Stomach smooth muscle (tissue), 2 donors: Measurements from ENCODE around the gene CD3E.

ENCODE experiments used
- H3K27ac ChIP-seq: one replicate; pipeline ENCODE4 v1.7.0; 2013; ENCODE audit warnings: mild to moderate bottlenecking, low read length, inconsistent platforms
- H3K27me3 ChIP-seq, 2 donors: one replicate each; pipeline ENCODE4 v1.7.0; 2013; ENCODE audit warnings: low read length in 2 of 2; ENCODE audit not compliant: insufficient read depth in 2 of 2, control insufficient read depth in 1 of 2
- H3K36me3 ChIP-seq, 2 donors: one replicate each; pipeline ENCODE4 v1.7.0; 2013; ENCODE audit warnings: low read length in 2 of 2; ENCODE audit not compliant: control insufficient read depth in 2 of 2, insufficient read depth in 2 of 2
- H3K4me1 ChIP-seq: one replicate; pipeline ENCODE4 v1.7.0; 2013; ENCODE audit warnings: low read length; ENCODE audit not compliant: control insufficient read depth, insufficient read depth
- H3K4me3 ChIP-seq, 2 donors: one replicate each; pipeline ENCODE4 v1.7.0; 2013; ENCODE audit warnings: low read length in 2 of 2
- H3K9ac ChIP-seq, 2 donors: one replicate each; pipeline ENCODE4 v1.7.0; 2013; ENCODE audit warnings: low read length in 2 of 2, mild to moderate bottlenecking in 1 of 2
- H3K9me3 ChIP-seq, 2 donors: one replicate each; pipeline ENCODE4 v1.7.0; 2013; ENCODE audit warnings: low read length in 2 of 2; ENCODE audit not compliant: control insufficient read depth in 2 of 2
- donor health status: healthy.
- donor health status: Pancreatic carcinoma.

Gene CD3E

DNA sequence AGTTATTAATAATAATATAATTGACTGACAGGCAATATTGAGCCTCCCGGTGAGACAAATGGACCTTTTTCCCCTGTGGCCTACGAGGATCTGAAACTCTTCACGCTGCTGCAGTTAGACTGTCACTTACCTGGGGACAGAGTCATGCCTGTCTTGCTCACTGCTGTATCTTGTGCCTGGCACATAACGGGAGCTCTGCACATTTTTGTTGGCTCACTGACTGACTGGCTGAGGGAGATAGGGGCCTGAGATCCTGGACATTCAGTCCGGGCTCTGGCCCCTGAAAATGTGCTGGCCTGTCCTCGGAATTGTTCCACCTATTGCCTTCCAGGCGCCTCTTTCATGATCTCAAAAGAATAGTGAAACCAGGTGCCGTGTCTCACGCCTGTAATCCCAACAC is 38.7 kb downstream of the CD3E start:
- Histone ChIP-seq H3K4me1 (no peaks in the 10 kb centered on the region), H3K36me3 (no peaks in the 10 kb centered on the region), H3K27ac (no peak overlapping the region), H3K4me3 (no peak overlapping the region), H3K9me3 (no peaks in the 10 kb centered on the region), H3K27me3 (peaks cover 13 to 16% of the 10 kb centered on the region in 2 donors), H3K9ac (no peak overlapping the region)

DNA sequence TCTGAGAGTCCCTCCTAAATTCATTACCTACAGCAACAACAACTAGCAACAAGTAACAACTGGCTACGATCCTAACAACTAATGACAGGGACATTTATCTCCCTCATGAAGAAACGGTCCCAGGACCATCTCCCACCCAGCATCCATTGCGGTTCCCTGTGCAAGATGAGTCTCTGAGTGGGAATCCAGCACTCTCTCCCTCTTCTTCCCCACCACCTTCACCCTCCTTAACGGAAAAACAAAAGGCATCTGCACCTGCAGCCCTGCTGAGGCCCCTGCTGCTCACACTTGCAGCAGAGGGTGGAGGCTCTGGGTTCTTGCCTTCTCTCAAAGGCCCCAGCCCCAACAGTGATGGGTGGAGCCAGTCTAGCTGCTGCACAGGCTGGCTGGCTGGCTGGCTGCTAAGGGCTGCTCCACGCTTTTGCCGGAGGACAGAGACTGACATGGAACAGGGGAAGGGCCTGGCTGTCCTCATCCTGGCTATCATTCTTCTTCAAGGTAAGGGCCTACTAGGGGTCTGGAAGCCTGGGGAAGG is 39.5 kb downstream of the CD3E start, which contains the start of gene CD3G:
CD3G (plus strand) TSS at position 364 of the 535 bp plus-strand sequence; CDS start at position 444, 80 bp downstream.
- Histone ChIP-seq H3K27me3 (peaks cover 8 to 13% of the 10 kb centered on the region in 2 donors), H3K4me1 (no peaks in the 10 kb centered on the region), H3K9ac (no peak within 1 kb of the TSS), H3K36me3 (no peaks in the 10 kb centered on the region), H3K27ac (no peak within 1 kb of the TSS), H3K9me3 (no peaks in the 10 kb centered on the region), H3K4me3 (no peak within 1 kb of the TSS)

- Histone ChIP-seq H3K4me3 (no peak overlapping the region), H3K9me3 (no peaks in the 10 kb centered on the region), H3K27me3 (peaks cover 3 to 6% of the 10 kb centered on the region in 2 donors), H3K4me1 (no peaks in the 10 kb centered on the region), H3K36me3 (no peaks in the 10 kb centered on the region), H3K27ac (no peak overlapping the region), H3K9ac (no peak overlapping the region)
These were observed 44.9 kb downstream of the CD3E start for GRCh38 chr11:118349475-118349874.

DNA sequence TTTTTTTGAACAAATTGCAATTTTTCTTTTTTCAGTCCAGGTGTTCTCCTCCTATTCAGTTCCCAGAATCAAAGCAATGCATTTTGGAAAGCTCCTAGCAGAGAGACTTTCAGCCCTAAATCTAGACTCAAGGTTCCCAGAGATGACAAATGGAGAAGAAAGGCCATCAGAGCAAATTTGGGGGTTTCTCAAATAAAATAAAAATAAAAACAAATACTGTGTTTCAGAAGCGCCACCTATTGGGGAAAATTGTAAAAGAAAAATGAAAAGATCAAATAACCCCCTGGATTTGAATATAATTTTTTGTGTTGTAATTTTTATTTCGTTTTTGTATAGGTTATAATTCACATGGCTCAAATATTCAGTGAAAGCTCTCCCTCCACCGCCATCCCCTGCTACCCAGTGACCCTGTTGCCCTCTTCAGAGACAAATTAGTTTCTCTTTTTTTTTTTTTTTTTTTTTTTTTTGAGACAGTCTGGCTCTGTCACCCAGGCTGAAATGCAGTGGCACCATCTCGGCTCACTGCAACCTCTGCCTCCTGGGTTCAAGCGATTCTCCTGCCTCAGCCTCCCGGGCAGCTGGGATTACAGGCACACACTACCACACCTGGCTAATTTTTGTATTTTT is 48.7 kb downstream of the CD3E start:
- H3K4me3 ChIP-seq = no peak overlapping the region
- no peaks in the 10 kb centered on the region for H3K9me3 ChIP-seq
- H3K27ac ChIP-seq = no peak overlapping the region
- no peaks in the 10 kb centered on the region for H3K36me3 ChIP-seq
- H3K27me3 ChIP-seq = peaks cover 3 to 4% of the 10 kb centered on the region in 2 donors
- H3K4me1 ChIP-seq = no peaks in the 10 kb centered on the region
- H3K9ac ChIP-seq = no peak overlapping the region

DNA sequence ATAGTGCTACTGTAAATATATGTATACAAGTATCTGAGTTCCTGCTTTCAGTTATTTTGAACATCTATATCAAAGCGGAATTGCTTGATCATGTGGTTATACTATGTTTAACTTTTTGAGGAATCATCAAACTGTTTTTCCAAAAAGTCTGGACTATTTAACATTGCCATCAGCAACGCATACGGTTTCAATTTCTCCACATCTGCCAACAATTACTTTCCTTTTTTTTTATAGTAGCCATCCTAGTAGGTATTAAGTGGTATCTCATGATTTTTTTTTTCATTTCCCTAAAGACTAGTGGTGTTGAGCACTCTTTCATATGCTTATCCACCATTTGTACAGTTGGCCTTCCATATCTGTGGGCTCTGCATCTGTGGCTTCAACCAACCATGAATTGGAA is 53.5 kb downstream of the CD3E start:
- no peak overlapping the region for H3K9ac ChIP-seq
- H3K4me1 ChIP-seq = peaks cover 4% of the 10 kb centered on the region
- H3K27me3 ChIP-seq = no peaks in the 10 kb centered on the region
- H3K27ac ChIP-seq = no peak overlapping the region
- H3K4me3 ChIP-seq = no peak overlapping the region
- H3K36me3 ChIP-seq = no peaks in the 10 kb centered on the region
- H3K9me3 ChIP-seq = no peaks in the 10 kb centered on the region

DNA sequence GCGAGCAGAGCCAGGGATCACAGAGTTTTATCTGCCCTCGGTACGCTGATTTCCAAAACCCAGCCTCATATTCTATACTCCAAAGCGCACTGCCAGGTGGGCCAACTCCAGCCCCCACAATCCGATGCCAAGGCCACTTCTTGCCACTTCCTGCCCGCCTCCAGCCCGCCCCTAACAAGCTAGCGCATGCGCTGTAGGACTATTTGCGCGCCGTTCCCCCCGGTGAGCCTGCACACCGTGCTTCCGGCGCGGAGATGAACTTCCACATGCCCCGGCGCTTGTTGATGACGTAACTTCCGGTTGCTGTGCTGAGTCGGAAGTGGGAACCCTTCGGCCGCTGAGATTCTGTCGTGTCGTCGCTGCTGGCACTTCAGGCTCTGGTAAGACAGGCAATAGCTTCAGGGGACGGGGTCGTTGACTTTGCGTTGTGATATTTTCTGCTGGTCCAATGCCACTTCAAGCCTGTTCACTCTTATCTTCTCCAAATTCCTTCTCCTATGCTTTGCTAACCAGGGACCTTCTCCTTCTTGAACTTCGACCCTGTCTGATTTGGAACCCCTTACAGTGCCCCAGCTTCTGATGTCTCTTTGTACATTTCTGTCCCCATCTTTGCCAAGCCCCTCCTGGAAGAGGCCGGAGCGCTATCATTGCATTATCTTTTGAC is 54.9 kb downstream of the CD3E start, which contains the start of gene UBE4A:
UBE4A (plus strand) TSS at position 306 of the 664 bp plus-strand sequence. CDS start 5,481 bp downstream, outside the sequence.
- Histone ChIP-seq H3K9ac (peak within 1 kb of the TSS; percentile 84 to 97), H3K4me1 (peaks cover 4% of the 10 kb centered on the region), H3K4me3 (peak within 1 kb of the TSS; percentile 92 to 99), H3K9me3 (no peaks in the 10 kb centered on the region), H3K27ac (peak within 1 kb of the TSS; percentile 26), H3K27me3 (no peaks in the 10 kb centered on the region), H3K36me3 (no peaks in the 10 kb centered on the region)

DNA sequence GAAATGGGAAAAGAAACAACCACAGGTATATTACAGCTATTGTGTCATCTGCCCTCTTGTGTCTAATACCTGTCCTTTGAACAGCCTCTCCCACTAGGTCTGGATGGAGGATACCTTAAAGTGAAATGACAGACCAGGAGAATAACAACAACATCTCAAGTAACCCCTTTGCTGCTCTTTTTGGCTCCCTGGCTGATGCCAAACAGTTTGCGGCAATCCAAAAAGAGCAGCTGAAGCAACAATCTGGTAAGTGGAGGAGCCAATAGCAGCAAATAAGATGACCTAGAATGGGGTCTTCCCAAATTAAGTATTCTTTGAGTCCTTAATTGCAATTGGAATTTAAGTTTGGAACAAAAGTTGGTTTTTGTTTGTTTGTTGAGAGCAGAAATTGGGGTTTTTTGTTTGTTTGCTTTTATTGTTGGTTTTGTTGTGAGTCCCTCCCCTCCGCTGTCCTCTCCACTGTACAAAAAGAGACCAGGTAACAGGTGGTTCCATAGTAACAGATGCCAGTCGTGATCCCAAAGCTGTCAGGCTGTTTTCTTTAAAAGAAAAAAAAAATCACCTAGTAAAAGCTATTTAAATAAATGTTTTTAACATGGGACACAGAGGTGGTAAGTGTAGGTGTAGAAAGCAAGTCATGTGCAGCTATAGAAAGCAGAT is 60.6 kb downstream of the CD3E start:
- H3K27ac ChIP-seq = no peak overlapping the region
- no peaks in the 10 kb centered on the region for H3K9me3 ChIP-seq
- H3K27me3 ChIP-seq = no peaks in the 10 kb centered on the region
- H3K36me3 ChIP-seq = peaks cover 27 to 28% of the 10 kb centered on the region in 2 donors
- no peak overlapping the region for H3K9ac ChIP-seq
- peaks cover 2% of the 10 kb centered on the region for H3K4me1 ChIP-seq
- no peak overlapping the region for H3K4me3 ChIP-seq
